Measurements from ENCODE around the gene ETV7. TPM values are rescaled to one million over a fixed set of nuclear protein-coding genes. Genes with fewer than 3 reads are reported as not detected.

The ETV7 gene
- total and polyA plus RNA-seq, 2 donors (not counting 1 experiment from before 2014, with no cell fraction given): 0.96 to 2.0 TPM

- intact Hi-C loops (cut with micrococcal nuclease): no loop called here
- no peak for DNase-seq
- no peaks in the 10 kb centered on the region for H3K9me3 Mint-ChIP-seq (ENCODE audit: insufficient read depth)
- H3K4me2 ChIP-seq (replicated peaks; ENCODE audit: low read depth, low read length, poor library complexity, severe bottlenecking): no peak overlapping the region
- H3K27ac Mint-ChIP-seq: no peak overlapping the region
- H3K4me1 Mint-ChIP-seq: peaks cover 18% of the 10 kb centered on the region
- H3K4me1 ChIP-seq (ENCODE audit: control insufficient read depth in 2 of 2, insufficient read depth in 2 of 2, low read length in 2 of 2): peaks cover 12 to 19% of the 10 kb centered on the region in 2 donors
- H4K20me1 ChIP-seq (ENCODE audit: control insufficient read depth, insufficient read depth, low read length, poor library complexity, severe bottlenecking): no peaks in the 10 kb centered on the region
- no peak overlapping the region for H3K4me3 Mint-ChIP-seq
- no peak overlapping the region for H3K27ac ChIP-seq (ENCODE audit: low read length in 2 of 2)
- peaks cover 40% of the 10 kb centered on the region for H3K27me3 Mint-ChIP-seq
- no peak overlapping the region for H2AFZ ChIP-seq (ENCODE audit: insufficient read depth, low read depth, low read length, poor library complexity, severe bottlenecking)
- ChIA-PET POLR2A (no interaction called here), CTCF (interaction anchor here (1.4 kb wide), 1 partner anchor 14 kb away, joined by 3 read pairs; no protein-coding TSS in a partner anchor)
- H3K79me2 ChIP-seq (ENCODE audit: control insufficient read depth, insufficient read depth, low read length): no peaks in the 10 kb centered on the region
- no peak overlapping the region for H3K4me3 ChIP-seq (ENCODE audit: control extremely low read depth in 1 of 5, extremely low read depth in 1 of 5, insufficient read depth in 1 of 5, low read depth in 2 of 5, low read length in 4 of 5)
- ATAC-seq (ENCODE audit: low read depth): no peak
- WGBS (ENCODE audit: insufficient coverage): 99% methylated on average over 13 of the region's 14 CpGs
- H3K27me3 ChIP-seq (replicated peaks in 1 of 4; ENCODE audit: control extremely low read depth in 1 of 4, control insufficient read depth in 3 of 4, insufficient read depth in 4 of 4, low read length in 3 of 4): peaks cover 0 to 16% (median 0%) of the 10 kb centered on the region in 4 experiments
- no peaks in the 10 kb centered on the region for H3K36me3 ChIP-seq (replicated peaks in 1 of 2; ENCODE audit: control extremely low read depth in 1 of 2, control insufficient read depth in 1 of 2, extremely low read depth in 1 of 2, insufficient read depth in 2 of 2, low read length in 1 of 2)
- TF ChIP-seq CTCF (IDR thresholded peaks at IDR 0.05): no peak
- TF ChIP-seq EZH2 (IDR thresholded peaks at IDR 0.05; ENCODE audit: borderline replicate concordance, insufficient read depth, low read depth, low read length, poor library complexity, severe bottlenecking): no peak
- no peak overlapping the region for H3K9ac ChIP-seq (ENCODE audit: low read length)
- H3K9me3 ChIP-seq (ENCODE audit: control extremely low read depth in 1 of 3, control insufficient read depth in 2 of 3, insufficient read depth in 1 of 3, low read length in 2 of 3): no peaks in the 10 kb centered on the region
Observed at GRCh38 chr6:36335465-36336207, 51.8 kb downstream of the ETV7 start.

GRCh38 chr6:36334832-36335459 is 52.5 kb downstream of the ETV7 start:
- no peak overlapping the region for H3K27ac Mint-ChIP-seq
- CTCF ChIA-PET: interaction anchor here (1.4 kb wide), 1 partner anchor 13 kb away, joined by 3 read pairs; no protein-coding TSS in a partner anchor
- ATAC-seq (ENCODE audit: low read depth): no peak
- Histone ChIP-seq H3K4me3 (ENCODE audit: control extremely low read depth in 1 of 5, extremely low read depth in 1 of 5, insufficient read depth in 1 of 5, low read depth in 2 of 5, low read length in 4 of 5) (no peak overlapping the region), H3K27ac (ENCODE audit: low read length in 2 of 2) (no peak overlapping the region), H3K4me1 (ENCODE audit: control insufficient read depth in 2 of 2, insufficient read depth in 2 of 2, low read length in 2 of 2) (peaks cover 10 to 16% of the 10 kb centered on the region in 2 donors), H3K9me3 (ENCODE audit: control extremely low read depth in 1 of 3, control insufficient read depth in 2 of 3, insufficient read depth in 1 of 3, low read length in 2 of 3) (no peaks in the 10 kb centered on the region), H2AFZ (ENCODE audit: insufficient read depth, low read depth, low read length, poor library complexity, severe bottlenecking) (no peak overlapping the region), H3K9ac (ENCODE audit: low read length) (no peak overlapping the region), H3K79me2 (ENCODE audit: control insufficient read depth, insufficient read depth, low read length) (no peaks in the 10 kb centered on the region), H3K4me2 (replicated peaks; ENCODE audit: low read depth, low read length, poor library complexity, severe bottlenecking) (no peak overlapping the region), H4K20me1 (ENCODE audit: control insufficient read depth, insufficient read depth, low read length, poor library complexity, severe bottlenecking) (no peaks in the 10 kb centered on the region), H3K27me3 (replicated peaks in 1 of 4; ENCODE audit: control extremely low read depth in 1 of 4, control insufficient read depth in 3 of 4, insufficient read depth in 4 of 4, low read length in 3 of 4) (peaks cover 0 to 15% (median 0%) of the 10 kb centered on the region in 4 experiments), H3K36me3 (replicated peaks in 1 of 2; ENCODE audit: control extremely low read depth in 1 of 2, control insufficient read depth in 1 of 2, extremely low read depth in 1 of 2, insufficient read depth in 2 of 2, low read length in 1 of 2) (no peaks in the 10 kb centered on the region)
- intact Hi-C loops (cut with micrococcal nuclease): no loop called here
- H3K9me3 Mint-ChIP-seq (ENCODE audit: insufficient read depth): no peaks in the 10 kb centered on the region
- POLR2A ChIA-PET: no interaction called here
- TF ChIP-seq CTCF (IDR thresholded peaks at IDR 0.05): no peak
- no peak for TF ChIP-seq EZH2 (IDR thresholded peaks at IDR 0.05; ENCODE audit: borderline replicate concordance, insufficient read depth, low read depth, low read length, poor library complexity, severe bottlenecking)
- DNase-seq: no peak
- WGBS (ENCODE audit: insufficient coverage): 85% methylated on average over 12 of the region's 14 CpGs
- H3K4me3 Mint-ChIP-seq: no peak overlapping the region
- H3K4me1 Mint-ChIP-seq: peaks cover 15% of the 10 kb centered on the region
- peaks cover 36% of the 10 kb centered on the region for H3K27me3 Mint-ChIP-seq

Measured in B cell (primary cell).